ENCODE data around the gene DNTTIP2. TPM values are rescaled to one million over a fixed set of nuclear protein-coding genes. Genes with fewer than 3 reads are reported as not detected.
"Not testable (repeated sequence)": the region's sequence is repeated elsewhere in the genome, so short reads cannot be mapped to it uniquely, and the experiment has no call there.

The DNTTIP2 gene
- total RNA-seq, 1 experiment from 2014 or later = 40.1 TPM

- no peaks in the 10 kb centered on the region for H3K4me1 ChIP-seq (replicated peaks)
- no peak overlapping the region for H3K27ac ChIP-seq
- no peaks in the 10 kb centered on the region for H3K9me3 ChIP-seq (replicated peaks)
- H3K36me3 ChIP-seq = peaks cover 20% of the 10 kb centered on the region
- no peak overlapping the region for H3K4me3 ChIP-seq
- no peaks in the 10 kb centered on the region for H3K27me3 ChIP-seq (replicated peaks)
- DNase-seq (ENCODE audit: low read depth in 1 of 2, low spot score in 2 of 2) = no peak
Observed at GRCh38 chr1:93864175-93864574, 14.8 kb downstream of the DNTTIP2 start.

GRCh38 chr1:93857653-93858052 is 21.4 kb downstream of the DNTTIP2 start:
- not testable (repeated sequence) for H3K4me1 ChIP-seq (replicated peaks); H3K4me3 ChIP-seq; DNase-seq (ENCODE audit: low read depth in 1 of 2, low spot score in 2 of 2); H3K27ac ChIP-seq; H3K27me3 ChIP-seq (replicated peaks); H3K36me3 ChIP-seq; H3K9me3 ChIP-seq (replicated peaks)

- H3K9me3 ChIP-seq (replicated peaks); H3K27me3 ChIP-seq (replicated peaks); DNase-seq (ENCODE audit: low read depth in 1 of 2, low spot score in 2 of 2); H3K4me1 ChIP-seq (replicated peaks); H3K27ac ChIP-seq; H3K36me3 ChIP-seq; H3K4me3 ChIP-seq: not testable (repeated sequence)
Observed at GRCh38 chr1:93855983-93856382, 23.0 kb downstream of the DNTTIP2 start.

GRCh38 chr1:93853940-93854339 is 25.1 kb downstream of the DNTTIP2 start:
- no peak for DNase-seq (ENCODE audit: low read depth in 1 of 2, low spot score in 2 of 2)
- H3K36me3 ChIP-seq = no peaks in the 10 kb centered on the region
- H3K9me3 ChIP-seq (replicated peaks) = 0 out of 2 replicates have a peak, but pooled peaks cover 2% of the 10 kb centered on the region
- H3K4me1 ChIP-seq (replicated peaks) = no peaks in the 10 kb centered on the region
- H3K27me3 ChIP-seq (replicated peaks) = no peaks in the 10 kb centered on the region
- H3K4me3 ChIP-seq = no peak overlapping the region
- no peak overlapping the region for H3K27ac ChIP-seq

GRCh38 chr1:93851878-93852277 is 27.1 kb downstream of the DNTTIP2 start:
- H3K27ac ChIP-seq = no peak overlapping the region
- no peak for DNase-seq (ENCODE audit: low read depth in 1 of 2, low spot score in 2 of 2)
- 0 out of 2 replicates have a peak, but pooled peaks cover 5% of the 10 kb centered on the region for H3K4me1 ChIP-seq (replicated peaks)
- peaks cover 4% of the 10 kb centered on the region; the same call in 1 of the 2 replicates for H3K36me3 ChIP-seq
- H3K9me3 ChIP-seq (replicated peaks) = 0 out of 2 replicates have a peak, but pooled peaks cover 2% of the 10 kb centered on the region
- H3K4me3 ChIP-seq = no peak overlapping the region
- no peaks in the 10 kb centered on the region for H3K27me3 ChIP-seq (replicated peaks)

- Histone ChIP-seq H3K9me3 (replicated peaks) (0 out of 2 replicates have a peak, but pooled peaks cover 2% of the 10 kb centered on the region), H3K4me3 (no peak overlapping the region), H3K4me1 (replicated peaks) (0 out of 2 replicates have a peak, but pooled peaks cover 5% of the 10 kb centered on the region), H3K36me3 (peaks cover 7% of the 10 kb centered on the region; the same call in 1 of the 2 replicates), H3K27ac (no peak overlapping the region), H3K27me3 (replicated peaks) (no peaks in the 10 kb centered on the region)
- DNase-seq (ENCODE audit: low read depth in 1 of 2, low spot score in 2 of 2) = no peak
Observed at GRCh38 chr1:93851327-93851712, 27.7 kb downstream of the DNTTIP2 start.

- DNase-seq (ENCODE audit: low read depth in 1 of 2, low spot score in 2 of 2) = peak; percentile 42 to 73
- not testable (repeated sequence) for H3K4me1 ChIP-seq (replicated peaks); H3K27me3 ChIP-seq (replicated peaks); H3K4me3 ChIP-seq; H3K36me3 ChIP-seq; H3K27ac ChIP-seq; H3K9me3 ChIP-seq (replicated peaks)
Observed at GRCh38 chr1:93850687-93851326, 28.2 kb downstream of the DNTTIP2 start.

- Histone ChIP-seq H3K9me3 (replicated peaks) (no peaks in the 10 kb centered on the region), H3K4me3 (peak overlapping the region; percentile 81), H3K36me3 (peaks cover 8% of the 10 kb centered on the region; the same call in 1 of the 2 replicates), H3K27me3 (replicated peaks) (no peaks in the 10 kb centered on the region), H3K4me1 (replicated peaks) (peaks cover 26% of the 10 kb centered on the region), H3K27ac (0 out of 2 replicates have a peak overlapping the region, but pooled peaks have one; percentile 63)
- DNase-seq (ENCODE audit: low read depth in 1 of 2, low spot score in 2 of 2) = no peak
Observed at GRCh38 chr1:93848350-93848883, 30.6 kb downstream of the DNTTIP2 start.

GRCh38 chr1:93847811-93848288 is 31.2 kb downstream of the DNTTIP2 start:
- Histone ChIP-seq H3K36me3 (peaks cover 8% of the 10 kb centered on the region; the same call in 1 of the 2 replicates), H3K27ac (peak overlapping the region; percentile 63), H3K27me3 (replicated peaks) (no peaks in the 10 kb centered on the region), H3K4me3 (peak overlapping the region; percentile 81), H3K4me1 (replicated peaks) (peaks cover 31% of the 10 kb centered on the region), H3K9me3 (replicated peaks) (no peaks in the 10 kb centered on the region)
- DNase-seq (ENCODE audit: low read depth in 1 of 2, low spot score in 2 of 2) = peak in 1 of 2 experiments; percentile 76

GRCh38 chr1:93846992-93847810 is 31.8 kb downstream of the DNTTIP2 start:
- peak; percentile 85 to 98 for DNase-seq (ENCODE audit: low read depth in 1 of 2, low spot score in 2 of 2)
- Histone ChIP-seq H3K9me3 (replicated peaks) (no peaks in the 10 kb centered on the region), H3K27me3 (replicated peaks) (no peaks in the 10 kb centered on the region), H3K4me1 (replicated peaks) (peaks cover 31% of the 10 kb centered on the region), H3K4me3 (peak overlapping the region; percentile 81), H3K27ac (peak overlapping the region; percentile 66), H3K36me3 (peaks cover 8% of the 10 kb centered on the region; the same call in 1 of the 2 replicates)

- H3K36me3 ChIP-seq = peaks cover 8% of the 10 kb centered on the region; the same call in 1 of the 2 replicates
- peaks cover 31% of the 10 kb centered on the region for H3K4me1 ChIP-seq (replicated peaks)
- peak overlapping the region; percentile 81 for H3K4me3 ChIP-seq
- H3K9me3 ChIP-seq (replicated peaks) = no peaks in the 10 kb centered on the region
- peak; percentile 90 for DNase-seq (ENCODE audit: low read depth in 1 of 2, low spot score in 2 of 2)
- no peaks in the 10 kb centered on the region for H3K27me3 ChIP-seq (replicated peaks)
- peak overlapping the region; percentile 84 for H3K27ac ChIP-seq
Observed at GRCh38 chr1:93846206-93846991, 32.6 kb downstream of the DNTTIP2 start.

- H3K27me3 ChIP-seq (replicated peaks) = no peaks in the 10 kb centered on the region
- H3K4me3 ChIP-seq = peak overlapping the region; percentile 81
- peak overlapping the region; percentile 84 for H3K27ac ChIP-seq
- H3K9me3 ChIP-seq (replicated peaks) = no peaks in the 10 kb centered on the region
- H3K36me3 ChIP-seq = peaks cover 8% of the 10 kb centered on the region; the same call in 1 of the 2 replicates
- peaks cover 31% of the 10 kb centered on the region for H3K4me1 ChIP-seq (replicated peaks)
- peak; percentile 69 to 84 for DNase-seq (ENCODE audit: low read depth in 1 of 2, low spot score in 2 of 2)
Observed at GRCh38 chr1:93845538-93846205, 33.3 kb downstream of the DNTTIP2 start.
